Prostate gland (tissue), 2 donors: Measurements from ENCODE around the gene LRRC53.

Source experiments
- POLR2A ChIP-seq: fragments of 450-650 bp; IDR thresholded peaks from one replicate; pipeline ENCODE4 v1.6.1; 2016; ENCODE audit warnings: antibody characterized with exemption, mild to moderate bottlenecking
- TF ChIP-seq, protein P1 (sequence below), 4 experiments: fragments of 200-600 bp in 2 of 4; fragments of 450-650 bp in 2 of 4; sonication (generic) in 2 of 4; IDR thresholded peaks; 1 replicate in 3 of 4; 2 replicates in 1 of 4; pipeline ENCODE4 v1.5.1; 2016 to 2019; ENCODE audit warnings: antibody characterized with exemption in 4 of 4, mild to moderate bottlenecking in 2 of 4, moderate library complexity in 2 of 4

DNA sequence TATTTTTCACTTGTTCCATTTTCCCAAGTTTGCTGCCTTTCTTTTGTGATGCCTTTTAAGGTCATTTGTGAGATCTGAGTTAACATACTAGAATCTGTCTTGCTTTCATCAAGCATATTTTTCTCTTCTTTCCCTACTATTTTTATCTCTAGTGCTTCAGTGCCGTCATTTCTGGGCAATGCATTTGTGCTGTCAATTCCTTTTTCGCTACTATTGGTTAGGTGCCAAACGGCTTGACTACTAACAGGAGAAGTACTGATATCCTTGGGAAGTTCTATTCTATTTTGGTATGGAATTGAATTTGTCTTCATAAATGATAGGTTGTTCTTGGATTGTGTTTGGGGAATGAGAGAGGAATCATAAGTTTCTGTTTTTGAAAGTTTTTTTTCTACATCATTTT is 42.2 kb downstream of the LRRC53 start:
- TF ChIP-seq, protein P1, sequence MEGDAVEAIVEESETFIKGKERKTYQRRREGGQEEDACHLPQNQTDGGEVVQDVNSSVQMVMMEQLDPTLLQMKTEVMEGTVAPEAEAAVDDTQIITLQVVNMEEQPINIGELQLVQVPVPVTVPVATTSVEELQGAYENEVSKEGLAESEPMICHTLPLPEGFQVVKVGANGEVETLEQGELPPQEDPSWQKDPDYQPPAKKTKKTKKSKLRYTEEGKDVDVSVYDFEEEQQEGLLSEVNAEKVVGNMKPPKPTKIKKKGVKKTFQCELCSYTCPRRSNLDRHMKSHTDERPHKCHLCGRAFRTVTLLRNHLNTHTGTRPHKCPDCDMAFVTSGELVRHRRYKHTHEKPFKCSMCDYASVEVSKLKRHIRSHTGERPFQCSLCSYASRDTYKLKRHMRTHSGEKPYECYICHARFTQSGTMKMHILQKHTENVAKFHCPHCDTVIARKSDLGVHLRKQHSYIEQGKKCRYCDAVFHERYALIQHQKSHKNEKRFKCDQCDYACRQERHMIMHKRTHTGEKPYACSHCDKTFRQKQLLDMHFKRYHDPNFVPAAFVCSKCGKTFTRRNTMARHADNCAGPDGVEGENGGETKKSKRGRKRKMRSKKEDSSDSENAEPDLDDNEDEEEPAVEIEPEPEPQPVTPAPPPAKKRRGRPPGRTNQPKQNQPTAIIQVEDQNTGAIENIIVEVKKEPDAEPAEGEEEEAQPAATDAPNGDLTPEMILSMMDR (IDR thresholded peaks at IDR 0.05) = no peak
- no peak for TF ChIP-seq POLR2A
